Fibroblast of lung (primary cell): ENCODE results near the gene FANK1. TPM values are rescaled to one million over a fixed set of nuclear protein-coding genes. Genes with fewer than 3 reads are reported as not detected.
A peak's percentile ranks its signal among the peaks of the same experiment; 100 is the strongest.
"Not testable (repeated sequence)": the region's sequence is repeated elsewhere in the genome, so short reads cannot be mapped to it uniquely, and the experiment has no call there.

Source experiments
- DNase-seq, 2 donors: peaks; one replicate each; pipeline versions ENCODE4 v3.0.0 to v3.0.0-alpha.2; 2010; ENCODE audit warnings: low read depth in 2 of 2
- H2AFZ ChIP-seq: 2 replicates; pipeline ENCODE4 v1.5.1; 2012; ENCODE audit warnings: low read length, control low read depth, inconsistent platforms
- H3K27ac ChIP-seq: 2 replicates; pipeline ENCODE4 v1.5.1; 2011; ENCODE audit warnings: low read length, control low read depth; ENCODE audit not compliant: insufficient read depth
- H3K27me3 ChIP-seq: 2 replicates; pipeline ENCODE4 v1.5.1; 2011; ENCODE audit warnings: mild to moderate bottlenecking, low read length; ENCODE audit not compliant: control insufficient read depth, insufficient read depth
- H3K36me3 ChIP-seq: 2 replicates; pipeline ENCODE4 v1.5.1; 2011; ENCODE audit warnings: low read length; ENCODE audit not compliant: control insufficient read depth, insufficient read depth
- H3K4me1 ChIP-seq: 2 replicates; pipeline ENCODE4 v1.5.1; 2011; ENCODE audit warnings: low read length; ENCODE audit not compliant: control insufficient read depth, insufficient read depth; ENCODE audit errors: extremely low read depth
- H3K4me2 ChIP-seq: 2 replicates; pipeline ENCODE4 v1.5.1; 2011; ENCODE audit warnings: low read length, control low read depth; ENCODE audit not compliant: insufficient read depth; ENCODE audit errors: extremely low read depth
- H3K4me3 ChIP-seq, 4 experiments: fragments of 200-600 bp in 1 of 4; sonication (generic) in 1 of 4; replicated peaks in 1 of 4; 2 replicates each; pipeline ENCODE4 v1.5.1; 2011 to 2016; ENCODE audit warnings: low read length in 4 of 4, low read depth in 3 of 4, mild to moderate bottlenecking in 3 of 4, control low read depth in 2 of 4, inconsistent platforms in 1 of 4, mixed read lengths in 1 of 4; ENCODE audit not compliant: insufficient read depth in 1 of 4; ENCODE audit errors: control extremely low read depth in 1 of 4
- H3K79me2 ChIP-seq: 2 replicates; pipeline ENCODE4 v1.5.1; 2012; ENCODE audit warnings: mild to moderate bottlenecking, low read length, inconsistent platforms; ENCODE audit not compliant: control insufficient read depth, insufficient read depth
- H3K9ac ChIP-seq: 2 replicates; pipeline ENCODE4 v1.5.1; 2011; ENCODE audit warnings: mild to moderate bottlenecking, low read length, control low read depth; ENCODE audit not compliant: insufficient read depth
- H3K9me3 ChIP-seq: 2 replicates; pipeline ENCODE4 v1.5.1; 2012; ENCODE audit warnings: low read depth, low read length; ENCODE audit not compliant: control insufficient read depth, insufficient read depth
- H4K20me1 ChIP-seq: 2 replicates; pipeline ENCODE4 v1.5.1; 2011; ENCODE audit warnings: low read length; ENCODE audit not compliant: control insufficient read depth, insufficient read depth; ENCODE audit errors: extremely low read depth
- EZH2 ChIP-seq: IDR thresholded peaks from 2 replicates; pipeline ENCODE4 v1.5.1; 2012; ENCODE audit warnings: low read length, control low read depth, mild to moderate bottlenecking; ENCODE audit errors: missing control alignments
- polyA plus RNA-seq, 2 donors: library from polyadenylated mRNA; depleted of rRNA in 1 of 2; stranded (reverse) in 1 of 2; unstranded in 1 of 2; fragments of >200 nt; gene quantifications; 2 replicates each; pipeline ENCODE4 v1.2.1, GENCODE V29; 2011 to 2012; ENCODE audit warnings: missing spikeins in 1 of 2
- total RNA-seq: library from RNA; depleted of rRNA; stranded (reverse); fragments of >200 nt; gene quantifications from 2 replicates; pipeline ENCODE4 v1.2.1, GENCODE V29; 2014
- TF ChIP-seq, protein P1 (sequence below), 2 donors: IDR thresholded peaks in 1 of 2; conservative IDR thresholded peaks in 1 of 2; 1 replicate in 1 of 2; 2 replicates in 1 of 2; pipeline ENCODE4 v1.5.1; 2011 to 2012; ENCODE audit warnings: low read length in 2 of 2, control low read depth in 1 of 2, inconsistent platforms in 1 of 2, low read depth in 1 of 2, mild to moderate bottlenecking in 1 of 2

Gene FANK1
- total and polyA plus RNA-seq, 2 donors (not counting 1 experiment from before 2014, with no cell fraction given): 0.83 to 4.4 TPM

DNA sequence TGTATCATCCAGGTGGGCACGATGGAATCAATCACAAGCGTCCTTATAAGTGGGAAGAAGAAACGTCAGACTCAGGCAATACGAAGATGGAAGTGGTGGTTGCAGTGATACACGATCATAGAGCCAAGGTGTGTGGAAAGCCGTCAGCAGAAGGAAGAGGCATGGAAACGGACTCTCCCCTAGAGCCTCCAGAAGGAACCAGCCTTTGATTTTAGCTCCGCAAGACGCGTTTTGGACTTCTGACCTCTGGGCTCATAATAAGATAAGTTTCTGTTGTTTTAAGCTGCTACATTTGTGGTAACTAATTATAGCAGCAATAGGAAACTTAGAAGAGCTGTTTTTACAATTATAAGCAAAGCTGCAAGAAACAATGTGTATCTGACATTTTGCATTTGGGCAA is 14.8 kb downstream of the FANK1 start:
- H3K4me1 ChIP-seq: no peaks in the 10 kb centered on the region
- TF ChIP-seq, protein P1, sequence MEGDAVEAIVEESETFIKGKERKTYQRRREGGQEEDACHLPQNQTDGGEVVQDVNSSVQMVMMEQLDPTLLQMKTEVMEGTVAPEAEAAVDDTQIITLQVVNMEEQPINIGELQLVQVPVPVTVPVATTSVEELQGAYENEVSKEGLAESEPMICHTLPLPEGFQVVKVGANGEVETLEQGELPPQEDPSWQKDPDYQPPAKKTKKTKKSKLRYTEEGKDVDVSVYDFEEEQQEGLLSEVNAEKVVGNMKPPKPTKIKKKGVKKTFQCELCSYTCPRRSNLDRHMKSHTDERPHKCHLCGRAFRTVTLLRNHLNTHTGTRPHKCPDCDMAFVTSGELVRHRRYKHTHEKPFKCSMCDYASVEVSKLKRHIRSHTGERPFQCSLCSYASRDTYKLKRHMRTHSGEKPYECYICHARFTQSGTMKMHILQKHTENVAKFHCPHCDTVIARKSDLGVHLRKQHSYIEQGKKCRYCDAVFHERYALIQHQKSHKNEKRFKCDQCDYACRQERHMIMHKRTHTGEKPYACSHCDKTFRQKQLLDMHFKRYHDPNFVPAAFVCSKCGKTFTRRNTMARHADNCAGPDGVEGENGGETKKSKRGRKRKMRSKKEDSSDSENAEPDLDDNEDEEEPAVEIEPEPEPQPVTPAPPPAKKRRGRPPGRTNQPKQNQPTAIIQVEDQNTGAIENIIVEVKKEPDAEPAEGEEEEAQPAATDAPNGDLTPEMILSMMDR (conservative IDR thresholded peaks at IDR 0.05 in 1 of 2, IDR thresholded peaks at IDR 0.05 in 1 of 2; ENCODE audit: low read depth in 1 of 2, low read length in 2 of 2): no peak
- TF ChIP-seq EZH2: no peak
- no peak overlapping the region for H2AFZ ChIP-seq
- no peaks in the 10 kb centered on the region for H3K9me3 ChIP-seq
- DNase-seq: no peak
- H3K9ac ChIP-seq: no peak overlapping the region
- no peaks in the 10 kb centered on the region for H3K27me3 ChIP-seq
- no peak overlapping the region for H3K4me3 ChIP-seq
- no peaks in the 10 kb centered on the region for H4K20me1 ChIP-seq
- H3K79me2 ChIP-seq: no peaks in the 10 kb centered on the region
- no peak overlapping the region for H3K4me2 ChIP-seq
- no peaks in the 10 kb centered on the region for H3K36me3 ChIP-seq
- no peak overlapping the region for H3K27ac ChIP-seq

- H3K4me2 ChIP-seq: no peak overlapping the region
- TF ChIP-seq EZH2: no peak
- TF ChIP-seq, protein P1 (conservative IDR thresholded peaks at IDR 0.05 in 1 of 2, IDR thresholded peaks at IDR 0.05 in 1 of 2; ENCODE audit: low read depth in 1 of 2, low read length in 2 of 2): no peak
- H4K20me1 ChIP-seq: no peaks in the 10 kb centered on the region
- H3K27me3 ChIP-seq: no peaks in the 10 kb centered on the region
- no peak overlapping the region for H3K4me3 ChIP-seq
- DNase-seq: no peak
- no peak overlapping the region for H3K9ac ChIP-seq
- no peak overlapping the region for H3K27ac ChIP-seq
- H3K9me3 ChIP-seq: no peaks in the 10 kb centered on the region
- no peak overlapping the region for H2AFZ ChIP-seq
- no peaks in the 10 kb centered on the region for H3K36me3 ChIP-seq
- H3K4me1 ChIP-seq: no peaks in the 10 kb centered on the region
- H3K79me2 ChIP-seq: no peaks in the 10 kb centered on the region
These were observed 15.6 kb downstream of the FANK1 start for GRCh38 chr10:125911990-125912389.

- not testable (repeated sequence) for H3K27me3 ChIP-seq, H3K4me2 ChIP-seq, H3K9ac ChIP-seq, H3K79me2 ChIP-seq, H3K4me3 ChIP-seq, H3K27ac ChIP-seq, H3K4me1 ChIP-seq, H3K36me3 ChIP-seq, H2AFZ ChIP-seq, H3K9me3 ChIP-seq, H4K20me1 ChIP-seq
- DNase-seq: peak in 1 of 2 donors; percentile 20
These were observed 16.9 kb downstream of the FANK1 start for GRCh38 chr10:125913277-125913676.
